Endothelial cell (in vitro differentiated cells): ENCODE results near the gene UBTD2. TPM values are rescaled to one million over a fixed set of nuclear protein-coding genes. Genes with fewer than 3 reads are reported as not detected.

ENCODE experiments used
- DNase-seq: peaks from one replicate; pipeline ENCODE4 v3.0.0; 2021; ENCODE audit warnings: low spot score
- H3K27ac Mint-ChIP-seq: one replicate; pipeline ENCODE4 v1.8.0; 2021; ENCODE audit warnings: mixed read lengths, inconsistent platforms; ENCODE audit not compliant: unreplicated experiment
- H3K27me3 Mint-ChIP-seq: one replicate; pipeline ENCODE4 v1.8.0; 2021; ENCODE audit warnings: mild to moderate bottlenecking, moderate library complexity, mixed read lengths, inconsistent platforms; ENCODE audit not compliant: unreplicated experiment
- H3K36me3 Mint-ChIP-seq: one replicate; pipeline ENCODE4 v1.8.0; 2021; ENCODE audit warnings: mild to moderate bottlenecking, low read depth, mixed read lengths, inconsistent platforms; ENCODE audit not compliant: unreplicated experiment
- H3K4me1 Mint-ChIP-seq: one replicate; pipeline ENCODE4 v1.8.0; 2021; ENCODE audit warnings: mild to moderate bottlenecking, mixed read lengths, inconsistent platforms; ENCODE audit not compliant: unreplicated experiment
- H3K4me3 Mint-ChIP-seq: one replicate; pipeline ENCODE4 v1.8.0; 2021; ENCODE audit warnings: mild to moderate bottlenecking, mixed read lengths, inconsistent platforms; ENCODE audit not compliant: unreplicated experiment
- H3K9me3 Mint-ChIP-seq: one replicate; pipeline ENCODE4 v1.8.0; 2021; ENCODE audit warnings: mixed read lengths, inconsistent platforms; ENCODE audit not compliant: unreplicated experiment
- total RNA-seq: library from RNA; stranded (reverse); fragmentation: NEBNext Ultra II Directional; extraction: Animal tissue kit (Norgen Biotek cat#: 25700); gene quantifications from one replicate; pipeline ENCODE4 v1.2.1, GENCODE V29; 2021; ENCODE audit not compliant: unreplicated experiment
- TF ChIP-seq, protein P1 (sequence below): fragments of 200-600 bp; sonication (generic); IDR thresholded peaks from one replicate; pipeline ENCODE4 v1.5.0; 2021; ENCODE audit warnings: antibody characterized with exemption; ENCODE audit not compliant: unreplicated experiment

The UBTD2 gene
- total RNA-seq, 1 donor from 2014 or later: 38.8 TPM

DNA sequence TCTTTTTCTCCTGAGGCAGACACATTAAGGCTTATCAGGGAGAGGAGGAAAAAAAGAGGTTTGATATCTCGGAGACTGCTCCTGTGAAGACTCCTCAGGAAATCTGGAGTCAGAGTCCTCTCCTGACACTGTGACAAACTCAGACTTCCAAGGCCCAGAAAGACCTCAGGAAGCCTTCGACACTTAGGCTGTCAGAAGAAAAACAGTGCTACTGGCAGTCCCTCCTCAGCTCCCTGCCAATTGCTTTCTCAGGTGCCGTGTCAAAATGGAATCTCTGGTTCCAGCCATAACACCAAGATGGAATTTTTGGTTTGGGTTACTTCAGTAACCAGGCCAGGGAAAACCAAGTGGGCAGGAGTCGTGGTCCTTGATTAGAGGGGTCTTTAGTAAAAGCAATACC is 99.7 kb downstream of the UBTD2 start:
- H3K27me3 Mint-ChIP-seq: peaks cover 7% of the 10 kb centered on the region
- no peaks in the 10 kb centered on the region for H3K9me3 Mint-ChIP-seq
- TF ChIP-seq, protein P1, sequence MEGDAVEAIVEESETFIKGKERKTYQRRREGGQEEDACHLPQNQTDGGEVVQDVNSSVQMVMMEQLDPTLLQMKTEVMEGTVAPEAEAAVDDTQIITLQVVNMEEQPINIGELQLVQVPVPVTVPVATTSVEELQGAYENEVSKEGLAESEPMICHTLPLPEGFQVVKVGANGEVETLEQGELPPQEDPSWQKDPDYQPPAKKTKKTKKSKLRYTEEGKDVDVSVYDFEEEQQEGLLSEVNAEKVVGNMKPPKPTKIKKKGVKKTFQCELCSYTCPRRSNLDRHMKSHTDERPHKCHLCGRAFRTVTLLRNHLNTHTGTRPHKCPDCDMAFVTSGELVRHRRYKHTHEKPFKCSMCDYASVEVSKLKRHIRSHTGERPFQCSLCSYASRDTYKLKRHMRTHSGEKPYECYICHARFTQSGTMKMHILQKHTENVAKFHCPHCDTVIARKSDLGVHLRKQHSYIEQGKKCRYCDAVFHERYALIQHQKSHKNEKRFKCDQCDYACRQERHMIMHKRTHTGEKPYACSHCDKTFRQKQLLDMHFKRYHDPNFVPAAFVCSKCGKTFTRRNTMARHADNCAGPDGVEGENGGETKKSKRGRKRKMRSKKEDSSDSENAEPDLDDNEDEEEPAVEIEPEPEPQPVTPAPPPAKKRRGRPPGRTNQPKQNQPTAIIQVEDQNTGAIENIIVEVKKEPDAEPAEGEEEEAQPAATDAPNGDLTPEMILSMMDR: no peak
- H3K4me1 Mint-ChIP-seq: peaks cover 40% of the 10 kb centered on the region
- DNase-seq: no peak
- H3K27ac Mint-ChIP-seq: no peak overlapping the region
- no peak overlapping the region for H3K4me3 Mint-ChIP-seq
- peaks cover 7% of the 10 kb centered on the region for H3K36me3 Mint-ChIP-seq

DNA sequence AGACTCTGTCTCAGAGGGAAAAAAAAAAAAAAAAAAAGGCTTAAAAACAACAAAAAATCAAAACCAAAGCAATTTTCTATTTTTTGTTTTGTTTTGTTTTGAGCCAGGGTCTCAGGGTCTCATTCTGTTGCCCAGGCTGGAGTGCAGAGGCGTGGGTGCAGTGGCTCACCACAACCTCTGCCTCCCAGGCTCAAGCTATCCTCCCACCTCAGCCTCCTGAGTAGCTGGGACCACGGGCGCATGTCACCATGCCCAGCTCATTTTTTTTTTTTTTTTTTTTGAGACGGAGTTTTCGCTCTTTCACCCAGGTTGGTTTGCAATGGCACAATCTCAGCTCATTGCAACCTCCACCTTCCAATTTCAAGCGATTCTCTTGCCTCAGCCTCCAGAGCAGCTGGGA is 101.3 kb downstream of the UBTD2 start:
- H3K27me3 Mint-ChIP-seq: peaks cover 7% of the 10 kb centered on the region
- no peak overlapping the region for H3K4me3 Mint-ChIP-seq
- no peak for DNase-seq
- H3K27ac Mint-ChIP-seq: no peak overlapping the region
- H3K36me3 Mint-ChIP-seq: peaks cover 7% of the 10 kb centered on the region
- TF ChIP-seq, protein P1: no peak
- H3K9me3 Mint-ChIP-seq: no peaks in the 10 kb centered on the region
- peaks cover 50% of the 10 kb centered on the region for H3K4me1 Mint-ChIP-seq

DNA sequence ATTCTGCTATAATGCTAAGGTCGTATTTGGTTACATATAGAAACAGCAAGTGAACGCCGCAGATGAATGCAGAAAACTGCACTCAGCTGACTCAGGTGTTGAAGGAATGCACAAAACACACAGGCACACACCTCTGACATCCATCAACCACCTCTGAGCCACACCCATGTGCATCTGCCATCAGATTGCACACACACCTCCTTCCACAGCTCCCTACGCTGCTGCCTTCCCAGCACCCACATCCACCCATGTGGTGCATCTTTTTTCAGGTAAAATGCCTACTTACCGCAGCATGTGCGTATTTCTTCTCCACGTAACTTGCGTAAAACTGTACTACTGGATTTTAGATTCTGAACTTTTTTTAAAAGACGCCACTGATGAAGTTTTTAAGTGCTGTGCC is 102.6 kb downstream of the UBTD2 start:
- Mint-ChIP-seq H3K4me1 (peaks cover 47% of the 10 kb centered on the region), H3K27me3 (peaks cover 4% of the 10 kb centered on the region), H3K36me3 (peaks cover 7% of the 10 kb centered on the region), H3K4me3 (peak overlapping the region; percentile 74), H3K27ac (no peak overlapping the region), H3K9me3 (no peaks in the 10 kb centered on the region)
- TF ChIP-seq, protein P1: no peak
- no peak for DNase-seq

DNA sequence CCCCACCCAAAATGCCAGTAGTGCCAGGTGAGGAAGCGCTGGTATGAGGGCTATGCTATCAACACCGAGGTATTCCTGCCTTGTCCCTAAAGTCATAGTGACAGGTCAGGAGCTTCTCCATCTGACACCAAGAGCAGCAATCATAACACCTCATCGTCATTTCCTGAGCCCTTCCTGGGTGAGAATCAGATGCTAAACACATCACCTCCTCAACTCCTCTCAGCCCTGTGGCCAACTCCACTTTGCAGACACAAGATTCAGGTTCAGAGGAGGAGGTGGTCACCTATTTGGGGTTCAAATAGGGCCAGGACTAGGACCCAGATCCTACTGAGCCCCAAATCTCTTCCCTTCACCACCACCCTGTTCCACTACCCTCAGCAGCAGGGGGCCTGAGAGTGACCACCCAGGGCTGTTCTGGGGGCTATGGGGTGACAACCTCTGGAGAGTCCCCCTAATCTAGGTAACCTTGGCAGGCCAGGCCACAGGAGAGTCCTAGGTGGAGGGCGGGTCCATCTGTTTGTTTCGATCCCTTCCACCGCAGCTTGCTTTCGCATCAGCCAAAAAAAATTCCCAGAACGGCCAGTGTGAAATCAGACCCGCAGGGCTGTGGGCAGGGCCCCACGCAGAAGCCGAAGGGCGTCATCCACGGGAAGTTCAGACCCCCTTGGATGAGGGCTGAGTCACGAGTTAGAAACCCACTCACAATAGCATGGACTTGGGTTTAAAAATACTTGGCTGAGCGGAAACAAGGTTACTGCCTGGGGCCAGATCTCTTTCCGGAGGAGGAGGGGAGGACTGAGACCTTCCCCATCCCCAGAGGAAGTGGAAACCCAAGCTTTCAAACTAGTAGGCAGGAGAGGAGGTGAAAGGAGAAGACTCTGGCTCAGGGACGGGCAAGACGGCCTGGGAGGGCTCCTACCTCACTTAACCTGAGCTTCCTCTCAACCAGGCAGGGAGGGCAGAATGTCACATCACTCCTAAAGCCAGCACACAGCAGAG is 104.3 kb downstream of the UBTD2 start:
- no peaks in the 10 kb centered on the region for H3K27me3 Mint-ChIP-seq
- peak overlapping the region; percentile 31 for H3K4me3 Mint-ChIP-seq
- TF ChIP-seq, protein P1: no peak
- H3K9me3 Mint-ChIP-seq: no peaks in the 10 kb centered on the region
- DNase-seq: peak; percentile 52
- peaks cover 51% of the 10 kb centered on the region for H3K4me1 Mint-ChIP-seq
- peaks cover 7% of the 10 kb centered on the region for H3K36me3 Mint-ChIP-seq
- H3K27ac Mint-ChIP-seq: peak overlapping the region; percentile 93

DNA sequence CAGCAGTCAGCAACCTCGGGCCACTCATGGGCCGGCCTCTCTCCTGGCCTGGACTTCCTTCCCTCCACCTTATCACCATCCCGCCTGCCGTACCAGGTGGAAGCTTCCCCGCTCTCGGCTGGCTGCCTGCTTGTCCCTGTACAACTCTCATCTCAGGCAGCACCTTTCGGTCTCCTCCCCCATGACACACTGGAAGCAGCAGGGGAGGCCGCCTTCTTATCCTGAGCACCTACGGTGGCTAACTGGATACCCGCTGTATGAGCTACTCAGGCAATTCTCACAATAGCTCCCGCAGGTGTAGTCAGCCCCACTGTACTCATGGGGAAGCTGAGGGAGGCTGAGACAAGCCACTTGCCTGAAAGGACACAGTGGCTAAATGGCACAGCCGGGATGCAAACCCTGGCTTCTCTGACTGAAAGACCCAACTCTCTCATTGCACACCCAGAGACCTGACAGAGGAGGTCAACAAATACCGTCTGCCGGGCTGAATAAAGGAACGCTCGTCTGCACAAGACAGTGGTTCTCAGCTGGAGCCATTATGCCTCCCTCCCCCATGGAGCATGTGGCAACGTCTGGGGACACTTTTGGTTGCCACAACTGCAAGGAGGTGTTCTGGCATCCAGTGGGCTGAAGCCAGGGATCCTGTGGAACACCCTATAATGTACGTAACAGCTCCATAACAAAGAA is 105.1 kb downstream of the UBTD2 start:
- peaks cover 3% of the 10 kb centered on the region for H3K27me3 Mint-ChIP-seq
- peaks cover 11% of the 10 kb centered on the region for H3K36me3 Mint-ChIP-seq
- peak overlapping the region; percentile 93 for H3K27ac Mint-ChIP-seq
- H3K4me1 Mint-ChIP-seq: peaks cover 59% of the 10 kb centered on the region
- no peaks in the 10 kb centered on the region for H3K9me3 Mint-ChIP-seq
- DNase-seq: no peak
- H3K4me3 Mint-ChIP-seq: peak overlapping the region; percentile 40
- TF ChIP-seq, protein P1: no peak
